Fibroblast of the conjunctiva (primary cell): ENCODE results near the gene PPP2R1B.
A peak's percentile ranks its signal among the peaks of the same experiment; 100 is the strongest.
"Not testable (repeated sequence)": the region's sequence is repeated elsewhere in the genome, so short reads cannot be mapped to it uniquely, and the experiment has no call there.

Source experiments
- DNase-seq: peaks from one replicate; pipeline ENCODE4 v3.0.0-alpha.2; 2010; ENCODE audit warnings: low read depth

Gene PPP2R1B

GRCh38 chr11:111726301-111726713, 39.9 kb downstream of the PPP2R1B start:
- DNase-seq: no peak

DNA sequence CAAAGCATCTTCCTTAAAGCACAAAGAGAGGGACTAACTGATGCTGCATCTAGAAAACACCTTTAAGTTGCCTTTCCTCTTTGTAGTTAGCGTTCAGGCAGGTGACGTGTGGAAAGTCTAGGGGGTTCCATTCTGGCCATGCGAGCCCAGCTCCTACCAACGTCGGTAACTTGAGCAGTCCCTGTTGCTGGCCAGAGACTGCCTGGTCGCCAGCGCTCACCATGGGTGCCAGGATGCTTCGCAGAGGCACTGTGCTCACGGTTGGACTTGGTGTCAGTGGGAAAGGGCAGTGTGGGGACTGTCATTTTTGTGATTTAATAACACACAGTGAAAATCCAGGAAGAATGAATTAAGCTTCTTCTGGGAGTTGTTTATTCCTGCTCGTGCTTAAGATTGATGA, 40.6 kb downstream of the PPP2R1B start:
- no peak for DNase-seq

- DNase-seq: no peak
Measured at GRCh38 chr11:111724615-111725129, 41.5 kb downstream of the PPP2R1B start.

- DNase-seq: no peak
Measured at GRCh38 chr11:111723595-111723994, 42.6 kb downstream of the PPP2R1B start.

- DNase-seq: no peak
Measured at GRCh38 chr11:111722501-111722900, 43.7 kb downstream of the PPP2R1B start.

- no peak for DNase-seq
Measured at GRCh38 chr11:111720801-111721494, 45.2 kb downstream of the PPP2R1B start.

DNA sequence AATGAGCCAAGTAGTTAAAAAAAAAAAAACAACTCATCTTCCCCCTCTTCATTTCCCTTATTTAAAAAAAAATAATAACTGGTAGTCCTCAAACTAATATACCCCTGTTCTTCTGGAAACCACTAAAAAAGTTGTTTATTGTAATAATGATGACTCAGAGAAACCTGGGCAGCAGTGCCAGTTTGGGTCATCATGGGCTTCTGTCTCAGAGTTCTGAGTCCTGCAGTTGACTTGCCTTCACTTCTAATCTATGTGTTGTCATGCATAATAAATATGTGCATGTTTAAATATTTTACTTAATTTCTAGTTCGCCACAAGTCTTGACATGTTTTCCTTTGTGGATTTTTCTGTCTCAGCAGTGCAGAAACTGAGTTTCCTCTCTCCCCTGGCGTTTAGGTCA, 46.8 kb downstream of the PPP2R1B start:
- no peak for DNase-seq

- DNase-seq: no peak
Measured at GRCh38 chr11:111718859-111719258, 47.3 kb downstream of the PPP2R1B start.

DNA sequence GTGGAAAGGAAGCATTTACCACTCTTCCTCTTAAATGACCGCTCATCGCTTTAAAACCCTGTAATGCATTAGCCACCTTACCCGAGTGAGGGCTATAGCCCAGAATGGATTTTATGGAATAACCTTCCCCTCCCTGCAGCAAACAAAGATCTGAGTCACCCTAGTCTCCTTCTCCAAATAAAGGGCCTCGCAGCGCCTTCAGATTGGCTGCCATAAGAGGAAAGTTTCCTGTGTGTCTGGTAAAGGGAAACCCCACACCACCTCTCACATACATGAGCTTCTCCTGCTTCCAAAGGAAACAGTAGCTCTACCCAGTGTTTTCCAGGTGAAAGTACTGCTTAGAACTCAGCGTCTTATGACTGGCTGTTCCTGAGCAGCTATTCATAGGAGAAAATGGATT, 47.8 kb downstream of the PPP2R1B start:
- DNase-seq: no peak

DNA sequence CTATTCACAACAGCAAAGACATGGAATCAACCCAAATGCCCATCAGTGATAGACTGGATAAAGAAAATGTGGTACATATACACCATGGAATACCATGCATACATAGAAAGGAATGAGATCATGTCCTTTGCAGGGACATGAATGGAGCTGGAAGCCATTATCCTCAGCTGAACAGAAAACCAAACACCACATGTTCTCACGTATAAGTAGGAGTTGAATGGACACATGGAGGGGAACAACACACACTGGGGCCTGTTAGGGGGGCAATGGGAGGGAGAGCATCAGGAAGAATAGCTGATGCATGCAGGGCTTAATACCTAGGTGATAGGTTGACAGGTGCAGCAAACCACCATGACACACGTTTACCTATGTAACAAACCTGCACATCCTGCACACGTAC, 48.5 kb downstream of the PPP2R1B start:
- DNase-seq: not testable (repeated sequence)

- DNase-seq: no peak
Measured at GRCh38 chr11:111715142-111715816, 50.9 kb downstream of the PPP2R1B start.

DNA sequence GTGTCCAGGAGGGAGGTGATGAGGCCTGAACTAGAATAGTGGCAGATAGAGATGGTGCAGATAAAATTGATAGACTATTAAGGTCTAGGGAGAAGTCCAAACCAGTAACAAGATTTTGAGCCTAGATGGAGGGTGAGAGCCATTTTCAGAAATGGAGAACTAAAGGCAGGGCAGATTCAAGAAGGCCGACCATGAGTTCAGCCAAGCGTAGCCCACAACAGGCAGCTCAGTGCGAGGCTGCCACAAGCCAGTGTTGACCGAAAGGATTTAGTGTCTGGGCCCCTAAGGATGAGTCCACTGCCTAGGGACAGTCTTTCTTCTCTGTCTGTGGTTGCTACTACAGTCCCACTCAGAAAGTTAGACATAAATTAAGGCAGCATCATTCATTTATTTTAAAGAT, 51.7 kb downstream of the PPP2R1B start:
- no peak for DNase-seq

GRCh38 chr11:111707691-111708067, 58.5 kb downstream of the PPP2R1B start:
- DNase-seq: no peak

GRCh38 chr11:111707039-111707690, 59.0 kb downstream of the PPP2R1B start:
- peak; percentile 87 for DNase-seq

- DNase-seq: no peak
Measured at GRCh38 chr11:111703576-111703975, 62.6 kb downstream of the PPP2R1B start.

DNA sequence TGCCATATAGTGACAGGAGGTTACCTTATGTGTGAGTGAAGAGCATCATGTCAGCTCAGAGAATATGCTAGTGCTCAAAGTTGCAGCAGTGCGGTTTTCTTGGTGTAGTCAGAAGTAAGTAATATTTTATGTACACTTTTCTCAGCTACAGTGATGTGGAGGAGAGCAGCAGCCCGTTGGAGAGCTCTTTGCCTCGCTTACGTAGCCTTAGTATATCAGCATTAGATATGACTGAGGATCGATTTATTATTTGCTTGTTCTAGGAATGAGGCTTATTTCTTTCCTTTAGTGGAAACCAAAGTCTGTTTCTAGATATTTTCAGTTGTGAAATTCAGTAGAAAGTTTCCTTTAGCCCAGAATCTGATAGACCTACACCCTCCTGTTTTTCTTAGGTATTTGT, 63.6 kb downstream of the PPP2R1B start:
- no peak for DNase-seq

DNA sequence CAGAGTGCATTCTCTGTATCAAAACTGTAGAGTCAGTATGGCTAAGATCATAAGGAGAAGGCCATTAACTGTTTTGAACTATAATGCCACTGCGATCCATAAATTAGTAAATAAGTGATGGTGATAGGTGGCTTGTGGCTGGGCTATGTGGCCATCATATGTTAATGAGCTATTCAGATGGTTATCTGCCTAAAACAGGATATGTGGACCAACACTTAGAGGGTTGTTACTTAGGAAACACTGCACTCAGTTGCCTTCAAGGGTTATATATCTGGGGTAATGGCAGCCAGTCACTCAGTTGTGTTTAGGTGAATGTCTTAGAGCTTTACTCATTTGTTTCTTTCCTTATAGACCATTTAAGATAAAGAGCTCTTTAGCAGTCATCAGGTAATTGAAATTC, 66.0 kb downstream of the PPP2R1B start:
- no peak for DNase-seq

GRCh38 chr11:111699579-111700156, 66.5 kb downstream of the PPP2R1B start:
- no peak for DNase-seq

DNA sequence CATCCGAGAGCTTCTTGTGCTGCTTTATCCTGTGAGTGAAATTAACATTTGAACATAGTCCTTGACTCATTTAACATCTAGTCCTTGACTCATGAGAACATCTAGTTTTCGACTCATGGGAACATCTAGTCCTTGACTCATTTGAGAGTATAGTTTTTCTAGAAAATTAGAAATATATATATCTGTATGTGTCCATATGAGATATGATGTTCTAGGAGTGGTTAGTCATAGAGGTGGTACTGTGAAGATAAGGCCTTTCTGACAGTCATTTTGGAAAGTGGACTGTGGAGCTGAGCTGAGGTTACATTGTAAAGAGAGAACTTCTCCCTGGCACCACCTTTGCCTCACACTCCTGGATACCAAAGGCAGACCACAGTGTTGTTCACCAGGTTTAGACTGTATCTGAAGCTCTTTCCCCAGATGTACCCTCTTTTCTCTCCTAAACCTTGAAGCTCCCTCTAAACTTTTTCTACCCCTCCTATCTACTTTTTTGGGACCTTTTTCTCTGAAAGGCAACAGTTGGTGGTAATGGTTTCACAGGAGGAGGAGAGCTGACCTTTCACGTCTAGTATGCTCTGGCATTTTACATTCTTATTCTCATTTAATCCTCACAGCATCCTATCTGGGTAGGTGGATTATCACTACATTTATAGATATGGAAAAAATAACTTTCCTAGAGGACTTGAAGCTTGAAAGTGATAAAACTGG, 67.2 kb downstream of the PPP2R1B start:
- no peak for DNase-seq

DNA sequence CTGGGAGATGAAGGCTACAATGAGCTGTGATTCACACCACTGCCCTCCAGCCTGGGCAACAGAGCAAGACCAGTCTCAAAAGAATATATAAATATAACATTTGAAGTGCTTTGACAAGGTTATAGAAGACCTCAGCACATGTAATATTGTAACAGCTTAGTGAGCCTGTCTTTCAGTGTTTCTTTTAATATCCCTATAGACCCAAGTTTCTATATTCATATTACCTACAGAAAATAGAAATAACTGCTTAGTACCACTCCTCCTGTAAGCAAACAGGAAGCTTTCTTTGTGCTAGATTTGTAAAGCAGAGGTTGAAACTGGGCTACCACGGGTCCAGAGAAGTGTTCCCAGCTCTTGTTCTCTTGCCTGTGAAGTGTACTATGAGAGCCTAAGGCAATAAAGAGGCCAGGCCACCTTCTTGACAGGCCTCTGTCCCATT, 68.2 kb downstream of the PPP2R1B start:
- no peak for DNase-seq

DNA sequence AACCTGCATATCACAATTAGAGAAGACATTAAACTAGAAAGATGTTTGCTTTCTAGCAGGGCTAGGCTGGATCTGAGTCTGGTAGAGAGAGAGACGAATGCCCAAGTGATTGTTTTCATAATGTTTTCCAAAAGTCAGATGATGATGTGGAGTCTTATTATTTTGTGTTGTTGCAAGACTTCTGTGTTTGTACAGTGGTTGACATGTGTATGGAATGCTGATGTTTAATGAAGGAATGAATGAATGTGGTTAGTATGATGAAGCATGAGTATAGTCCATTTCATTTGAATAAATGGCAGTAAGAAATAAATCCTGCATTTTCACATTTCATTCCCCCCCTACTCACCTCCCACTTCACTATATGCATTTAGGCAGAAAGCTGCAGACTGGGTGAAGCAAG, 69.6 kb downstream of the PPP2R1B start:
- no peak for DNase-seq

DNA sequence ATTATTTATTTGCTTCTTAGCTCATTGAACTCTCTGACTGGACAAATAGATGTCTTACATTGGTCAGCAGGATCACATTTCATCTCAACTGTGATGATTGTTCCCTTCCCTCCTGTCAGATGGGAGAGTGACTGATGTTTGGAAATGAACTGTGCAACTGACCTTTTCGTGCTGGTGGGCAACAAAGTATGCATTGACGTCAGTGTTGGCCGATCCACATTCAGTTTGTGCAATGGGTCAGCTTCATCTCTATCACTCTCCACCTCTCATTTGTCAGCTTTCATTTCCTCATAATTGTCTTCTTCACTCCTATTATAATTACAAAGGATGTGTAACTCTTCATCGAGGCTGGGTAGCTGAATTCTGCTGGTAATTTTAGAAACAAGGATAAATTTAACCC, 71.3 kb downstream of the PPP2R1B start:
- peak; percentile 24 for DNase-seq
